HEK293T (cell line): ENCODE measurements around the gene DNAH8.

ENCODE experiments used
- BHLHE40 ChIP-seq: fragments of 450-650 bp; IDR thresholded peaks from 2 replicates; pipeline ENCODE4 v1.6.1; 2016; ENCODE audit warnings: mild to moderate bottlenecking, moderate library complexity, borderline replicate concordance
- ELF4 ChIP-seq: fragments of 450-650 bp; IDR thresholded peaks from 2 replicates; pipeline ENCODE4 v1.6.1; 2017; ENCODE audit warnings: antibody characterized with exemption
- FOXA1 ChIP-seq: fragments of 450-650 bp; IDR thresholded peaks from 2 replicates; pipeline ENCODE4 v1.6.1; 2016; ENCODE audit warnings: mild to moderate bottlenecking
- FOXK2 ChIP-seq: fragments of 450-650 bp; IDR thresholded peaks from 2 replicates; pipeline ENCODE4 v1.6.1; 2016; ENCODE audit warnings: mild to moderate bottlenecking
- HDGF ChIP-seq: fragments of 450-650 bp; IDR thresholded peaks from 2 replicates; pipeline ENCODE4 v1.6.1; 2017; ENCODE audit warnings: antibody characterized with exemption, borderline replicate concordance
- L3MBTL2 ChIP-seq: fragments of 450-650 bp; conservative IDR thresholded peaks from 2 replicates; pipeline ENCODE4 v1.6.1; 2016; ENCODE audit warnings: mild to moderate bottlenecking
- LEF1 ChIP-seq: fragments of 450-650 bp; IDR thresholded peaks from 2 replicates; pipeline ENCODE4 v1.6.1; 2017; ENCODE audit warnings: mild to moderate bottlenecking, borderline replicate concordance
- PKNOX1 ChIP-seq: fragments of 450-650 bp; IDR thresholded peaks from 2 replicates; pipeline ENCODE4 v1.6.1; 2016
- SP1 ChIP-seq: fragments of 450-650 bp; IDR thresholded peaks from 2 replicates; pipeline ENCODE4 v1.6.1; 2017
- SUZ12 ChIP-seq: fragments of 450-650 bp; IDR thresholded peaks from 2 replicates; pipeline ENCODE4 v1.6.1; 2016; ENCODE audit warnings: mild to moderate bottlenecking
- TARDBP ChIP-seq: fragments of 450-650 bp; IDR thresholded peaks from 2 replicates; pipeline ENCODE4 v1.6.1; 2016
- ZNF384 ChIP-seq: fragments of 450-650 bp; IDR thresholded peaks from 2 replicates; pipeline ENCODE4 v1.6.1; 2016

GRCh38 chr6:38673397-38674165 lies 41.5 kb upstream of the DNAH8 start:
- TF ChIP-seq TARDBP (no peak), SP1 (no peak), SUZ12 (no peak), HDGF (no peak), ELF4 (no peak), ZNF384 (no peak), PKNOX1 (no peak), BHLHE40 (no peak), FOXA1 (no peak), LEF1 (no peak), L3MBTL2 (no peak), FOXK2 (no peak)
